Kidney (tissue), 14 donors: ENCODE results near the gene TGFBR2. TPM values are rescaled to one million over a fixed set of nuclear protein-coding genes. Genes with fewer than 3 reads are reported as not detected.
A peak's percentile ranks its signal among the peaks of the same experiment; 100 is the strongest.

Experiments
- DNase-seq, 5 donors: peaks; one replicate each; pipeline ENCODE4 v3.0.0-alpha.2; 2013 to 2020
- FAIRE-seq: peaks from 2 replicates; lab custom pipeline; 2012; peaks lifted over from hg19 to GRCh38; lab: Jason Lieb, UNC
- H3K27ac ChIP-seq, 2 donors: one replicate each; pipeline ENCODE4 v1.7.0; 2013; ENCODE audit warnings: low read depth in 2 of 2, low read length in 2 of 2, inconsistent platforms in 1 of 2
- H3K27me3 ChIP-seq: one replicate; pipeline ENCODE4 v1.7.1; 2013; ENCODE audit warnings: low read length, inconsistent platforms; ENCODE audit not compliant: control insufficient read depth, insufficient read depth
- H3K36me3 ChIP-seq, 3 donors: one replicate each; pipeline versions ENCODE4 v1.7.0 to v1.7.1; 2013; ENCODE audit warnings: low read length in 3 of 3, control low read depth in 1 of 3, inconsistent platforms in 1 of 3; ENCODE audit not compliant: insufficient read depth in 3 of 3, control insufficient read depth in 2 of 3
- H3K4me1 ChIP-seq, 3 donors: one replicate each; pipeline versions ENCODE4 v1.7.0 to v1.7.1; 2013; ENCODE audit warnings: low read length in 3 of 3, inconsistent platforms in 1 of 3, low read depth in 1 of 3; ENCODE audit not compliant: control insufficient read depth in 2 of 3, insufficient read depth in 2 of 3
- H3K4me3 ChIP-seq, 3 donors: one replicate each; pipeline versions ENCODE4 v1.7.0 to v1.8.1; 2013; ENCODE audit warnings: low read length in 3 of 3, control low read depth in 1 of 3, inconsistent platforms in 1 of 3
- H3K9ac ChIP-seq, 3 donors: one replicate each; pipeline versions ENCODE4 v1.7.0 to v1.7.1; 2013; ENCODE audit warnings: low read length in 3 of 3, control low read depth in 1 of 3, inconsistent platforms in 1 of 3
- H3K9me3 ChIP-seq, 3 donors: one replicate each; pipeline versions ENCODE4 v1.7.0 to v1.7.1; 2013; ENCODE audit warnings: low read length in 3 of 3, control low read depth in 1 of 3, inconsistent platforms in 1 of 3; ENCODE audit not compliant: control insufficient read depth in 2 of 3, insufficient read depth in 1 of 3
- CTCF ChIP-seq: IDR thresholded peaks from 3 replicates; pipeline ENCODE4 v1.5.1; 2012; ENCODE audit warnings: mild to moderate bottlenecking, moderate library complexity, borderline replicate concordance; ENCODE audit not compliant: insufficient read depth; ENCODE audit errors: extremely low read depth
- intact Hi-C: fragments of 100-400 bp; cut with DNase I; formaldehyde crosslinking; loops from one replicate; pipeline ENCODE4 v1.11.1; 2022
- polyA plus RNA-seq: library from polyadenylated mRNA; stranded (reverse); fragments of 350-450 nt; fragmentation: Illumina TruSeq; extraction: RNeasy Lipid Tissue Mini Kit (QIAGEN cat#74804); gene quantifications from one replicate; pipeline ENCODE4 v1.2.3, GENCODE V29; 2014; ENCODE audit warnings: low read depth, low replicate concordance; ENCODE audit not compliant: insufficient read depth
- total RNA-seq: library from RNA; stranded (reverse); fragmentation: NEBNext Ultra II Directional; extraction: Animal tissue kit (Norgen Biotek cat#: 25700); gene quantifications from one replicate; pipeline ENCODE4 v1.2.1, GENCODE V29; 2021
- donor health status: control.
- donor health status: control.
- donor health status: control.
- donor health status: control.
- donor health status: control.
- donor health status: DM: yes; HTN: yes; CAD: no.
- donor health status: Normal renal cell carcinoma (clear cell type).

Gene TGFBR2
- total and polyA plus RNA-seq, 2 donors from 2014 or later, result 81.8 to 243 TPM

GRCh38 chr3:30691249-30691880 is 85.0 kb downstream of the TGFBR2 start:
- H3K4me1 ChIP-seq, result peaks cover 8 to 28% (median 20%) of the 10 kb centered on the region in 3 donors
- H3K4me3 ChIP-seq, result no peak overlapping the region
- DNase-seq (peak; percentile 62 to 72 (median 69)), FAIRE-seq (no peak)
- H3K36me3 ChIP-seq, result peaks cover 2 to 28% (median 15%) of the 10 kb centered on the region in 3 donors
- no peaks in the 10 kb centered on the region for H3K9me3 ChIP-seq
- no peak overlapping the region for H3K27ac ChIP-seq
- H3K9ac ChIP-seq, result no peak overlapping the region
- no peaks in the 10 kb centered on the region for H3K27me3 ChIP-seq
- TF ChIP-seq CTCF, result no peak
- intact Hi-C loops, result no loop called here

DNA sequence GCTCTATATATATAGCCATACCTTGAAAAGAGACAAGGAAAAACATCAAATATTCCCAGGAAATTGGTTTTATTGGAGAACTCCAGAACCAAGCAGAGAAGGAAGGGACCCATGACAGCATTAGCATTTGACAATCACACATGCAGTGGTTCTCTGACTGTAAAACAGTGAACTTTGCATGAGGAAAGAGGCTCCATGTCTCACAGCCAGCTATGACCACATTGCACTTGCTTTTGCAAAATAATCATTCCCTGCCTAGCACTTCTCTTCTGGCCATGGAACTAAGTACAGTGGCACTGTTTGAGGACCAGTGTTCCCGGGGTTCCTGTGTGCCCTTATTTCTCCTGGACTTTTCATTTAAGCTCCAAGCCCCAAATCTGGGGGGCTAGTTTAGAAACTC is 85.5 kb downstream of the TGFBR2 start:
- intact Hi-C loops, result no loop called here
- Histone ChIP-seq H3K9me3 (no peaks in the 10 kb centered on the region), H3K36me3 (peaks cover 2 to 28% (median 15%) of the 10 kb centered on the region in 3 donors), H3K27ac (no peak overlapping the region), H3K4me1 (peaks cover 8 to 28% (median 20%) of the 10 kb centered on the region in 3 donors), H3K9ac (no peak overlapping the region), H3K4me3 (no peak overlapping the region), H3K27me3 (no peaks in the 10 kb centered on the region)
- TF ChIP-seq CTCF, result no peak
- FAIRE-seq (no peak), DNase-seq (no peak)

DNA sequence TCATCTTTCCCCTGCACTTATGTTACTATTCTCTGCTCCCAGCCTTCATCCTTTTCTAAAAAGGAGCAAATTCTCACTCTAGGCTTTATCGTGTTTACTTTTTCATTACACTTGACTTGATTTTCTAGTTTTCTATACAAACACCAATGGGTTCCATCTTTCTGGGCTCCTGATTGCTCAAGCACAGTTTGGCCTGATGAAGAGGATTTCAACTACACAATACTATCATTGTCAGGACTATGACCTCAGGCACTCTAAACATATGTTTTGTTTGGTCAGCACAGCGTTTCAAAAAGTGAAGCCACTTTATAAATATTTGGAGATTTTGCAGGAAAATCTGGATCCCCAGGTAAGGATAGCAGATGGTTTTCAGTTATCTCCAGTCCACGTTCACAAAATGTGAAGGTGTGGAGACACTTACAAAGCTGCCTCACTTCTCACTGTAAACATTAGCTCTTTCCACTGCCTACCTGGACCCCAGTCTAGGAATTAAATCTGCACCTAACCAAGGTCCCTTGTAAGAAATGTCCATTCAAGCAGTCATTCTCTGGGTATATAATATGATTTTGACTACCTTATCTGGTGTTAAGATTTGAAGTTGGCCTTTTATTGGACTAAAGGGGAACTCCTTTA is 86.2 kb downstream of the TGFBR2 start:
- H3K4me3 ChIP-seq, result no peak overlapping the region
- H3K9me3 ChIP-seq, result no peaks in the 10 kb centered on the region
- DNase-seq (no peak), FAIRE-seq (no peak)
- TF ChIP-seq CTCF, result no peak
- peaks cover 8 to 28% (median 20%) of the 10 kb centered on the region in 3 donors for H3K4me1 ChIP-seq
- peaks cover 2 to 28% (median 15%) of the 10 kb centered on the region in 3 donors for H3K36me3 ChIP-seq
- H3K27ac ChIP-seq, result no peak overlapping the region
- H3K27me3 ChIP-seq, result no peaks in the 10 kb centered on the region
- intact Hi-C loops, result no loop called here
- H3K9ac ChIP-seq, result no peak overlapping the region
